Measurements from ENCODE around the gene NCKAP5. TPM values are rescaled to one million over a fixed set of nuclear protein-coding genes. Genes with fewer than 3 reads are reported as not detected.

Gene NCKAP5
- polyA plus RNA-seq, 2 donors = 2.2 to 3.0 TPM

DNA sequence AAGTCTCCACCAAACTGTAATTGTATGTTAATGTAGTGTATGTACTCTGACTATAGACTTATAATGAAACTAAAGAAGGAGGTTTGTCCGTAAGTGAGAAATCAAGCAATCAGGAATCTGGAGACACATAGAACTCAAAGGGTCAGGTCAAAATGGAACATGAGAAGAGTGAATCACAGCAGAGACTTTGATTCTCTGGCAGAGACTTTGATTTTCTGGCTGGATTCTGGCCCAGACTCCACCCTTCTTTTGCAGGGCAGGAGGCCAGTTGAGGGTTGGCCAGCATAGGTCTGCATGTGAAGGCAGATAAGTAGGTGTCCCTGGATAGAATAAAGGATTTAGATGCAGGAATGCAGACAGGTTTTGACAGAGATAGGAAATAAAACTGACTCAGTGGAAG is 11.0 kb upstream of the NCKAP5 start:
- no peaks in the 10 kb centered on the region for H3K27me3 ChIP-seq (ENCODE audit: control insufficient read depth in 1 of 2, insufficient read depth in 2 of 2, low read length in 2 of 2)
- peaks cover 2 to 12% of the 10 kb centered on the region in 2 donors for H3K4me1 ChIP-seq (ENCODE audit: control insufficient read depth in 2 of 2, insufficient read depth in 2 of 2, low read length in 1 of 2)
- H3K36me3 ChIP-seq (ENCODE audit: control insufficient read depth in 2 of 2, insufficient read depth in 2 of 2, low read length in 1 of 2) = no peaks in the 10 kb centered on the region
- H3K9me3 ChIP-seq (ENCODE audit: control insufficient read depth in 2 of 2, insufficient read depth in 1 of 2, low read depth in 1 of 2, low read length in 1 of 2) = no peaks in the 10 kb centered on the region
- no peak overlapping the region for H3K4me3 ChIP-seq (ENCODE audit: low read depth in 1 of 2, low read length in 2 of 2)
- H3K27ac ChIP-seq (ENCODE audit: low read depth in 2 of 2, low read length in 1 of 2) = peak overlapping the region in 1 of 2 donors; percentile 52
- WGBS, 2 donors = 33 to 60% methylated on average over 1 of the region's 1 CpG

DNA sequence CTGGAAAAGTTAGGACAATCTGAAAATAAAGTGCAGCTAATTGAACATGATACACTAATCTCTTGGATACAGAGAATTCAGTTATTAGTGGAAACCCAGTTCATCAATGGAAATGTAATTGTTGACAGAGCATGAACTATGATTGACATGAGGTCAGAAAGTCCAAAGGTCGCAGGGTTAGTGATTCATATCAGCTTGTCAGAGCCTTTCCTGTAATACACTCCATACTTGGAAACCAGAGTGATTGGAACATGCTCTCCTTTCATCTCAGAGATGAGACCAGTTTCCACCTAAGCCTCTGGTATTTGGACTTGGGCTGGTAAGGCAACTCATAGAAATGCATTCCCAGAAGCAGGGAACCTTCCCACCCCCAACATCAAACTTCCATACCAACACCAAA is 8.5 kb upstream of the NCKAP5 start:
- no peaks in the 10 kb centered on the region for H3K36me3 ChIP-seq (ENCODE audit: control insufficient read depth in 2 of 2, insufficient read depth in 2 of 2, low read length in 1 of 2)
- H3K4me1 ChIP-seq (ENCODE audit: control insufficient read depth in 2 of 2, insufficient read depth in 2 of 2, low read length in 1 of 2) = peaks cover 5 to 15% of the 10 kb centered on the region in 2 donors
- 40 to 41% methylated on average over 1 of the region's 1 CpG for WGBS, 2 donors
- no peak overlapping the region for H3K4me3 ChIP-seq (ENCODE audit: low read depth in 1 of 2, low read length in 2 of 2)
- peak overlapping the region in 1 of 2 donors; percentile 58 for H3K27ac ChIP-seq (ENCODE audit: low read depth in 2 of 2, low read length in 1 of 2)
- H3K9me3 ChIP-seq (ENCODE audit: control insufficient read depth in 2 of 2, insufficient read depth in 1 of 2, low read depth in 1 of 2, low read length in 1 of 2) = no peaks in the 10 kb centered on the region
- no peaks in the 10 kb centered on the region for H3K27me3 ChIP-seq (ENCODE audit: control insufficient read depth in 1 of 2, insufficient read depth in 2 of 2, low read length in 2 of 2)

- H3K27me3 ChIP-seq (ENCODE audit: control insufficient read depth in 1 of 2, insufficient read depth in 2 of 2, low read length in 2 of 2) = no peaks in the 10 kb centered on the region
- H3K27ac ChIP-seq (ENCODE audit: low read depth in 2 of 2, low read length in 1 of 2) = no peak overlapping the region
- 61 to 88% methylated on average over 1 of the region's 1 CpG for WGBS, 2 donors
- H3K36me3 ChIP-seq (ENCODE audit: control insufficient read depth in 2 of 2, insufficient read depth in 2 of 2, low read length in 1 of 2) = no peaks in the 10 kb centered on the region
- no peaks in the 10 kb centered on the region for H3K9me3 ChIP-seq (ENCODE audit: control insufficient read depth in 2 of 2, insufficient read depth in 1 of 2, low read depth in 1 of 2, low read length in 1 of 2)
- H3K4me1 ChIP-seq (ENCODE audit: control insufficient read depth in 2 of 2, insufficient read depth in 2 of 2, low read length in 1 of 2) = peaks cover 2 to 12% of the 10 kb centered on the region in 2 donors
- H3K4me3 ChIP-seq (ENCODE audit: low read depth in 1 of 2, low read length in 2 of 2) = no peak overlapping the region
Measured at GRCh38 chr2:133574620-133575019, 6.4 kb upstream of the NCKAP5 start.

DNA sequence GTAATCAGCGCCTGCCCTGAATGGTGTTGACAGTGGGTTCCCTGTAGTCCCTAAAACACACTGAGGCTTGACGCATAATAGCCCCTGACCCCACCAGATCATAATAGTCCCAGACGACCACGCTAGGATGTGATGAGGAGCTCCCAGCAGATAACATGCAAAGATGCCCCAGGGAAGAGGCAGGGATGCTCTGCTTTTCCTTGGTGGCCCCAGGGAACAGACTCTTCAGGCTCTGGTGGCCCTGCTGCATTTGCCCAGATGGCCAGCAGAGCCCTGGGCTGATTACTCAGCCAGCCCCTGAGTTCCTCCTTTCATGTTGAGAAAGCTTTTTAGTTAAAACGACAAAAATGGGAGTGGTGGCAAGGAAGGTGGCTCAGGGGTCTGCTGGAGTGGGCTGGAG is 5.9 kb upstream of the NCKAP5 start:
- Histone ChIP-seq H3K27ac (ENCODE audit: low read depth in 2 of 2, low read length in 1 of 2) (no peak overlapping the region), H3K4me1 (ENCODE audit: control insufficient read depth in 2 of 2, insufficient read depth in 2 of 2, low read length in 1 of 2) (peaks cover 2 to 12% of the 10 kb centered on the region in 2 donors), H3K36me3 (ENCODE audit: control insufficient read depth in 2 of 2, insufficient read depth in 2 of 2, low read length in 1 of 2) (no peaks in the 10 kb centered on the region), H3K4me3 (ENCODE audit: low read depth in 1 of 2, low read length in 2 of 2) (no peak overlapping the region), H3K9me3 (ENCODE audit: control insufficient read depth in 2 of 2, insufficient read depth in 1 of 2, low read depth in 1 of 2, low read length in 1 of 2) (no peaks in the 10 kb centered on the region), H3K27me3 (ENCODE audit: control insufficient read depth in 1 of 2, insufficient read depth in 2 of 2, low read length in 2 of 2) (no peaks in the 10 kb centered on the region)
- WGBS, 2 donors = 79% methylated on average over 5 of the region's 5 CpGs

DNA sequence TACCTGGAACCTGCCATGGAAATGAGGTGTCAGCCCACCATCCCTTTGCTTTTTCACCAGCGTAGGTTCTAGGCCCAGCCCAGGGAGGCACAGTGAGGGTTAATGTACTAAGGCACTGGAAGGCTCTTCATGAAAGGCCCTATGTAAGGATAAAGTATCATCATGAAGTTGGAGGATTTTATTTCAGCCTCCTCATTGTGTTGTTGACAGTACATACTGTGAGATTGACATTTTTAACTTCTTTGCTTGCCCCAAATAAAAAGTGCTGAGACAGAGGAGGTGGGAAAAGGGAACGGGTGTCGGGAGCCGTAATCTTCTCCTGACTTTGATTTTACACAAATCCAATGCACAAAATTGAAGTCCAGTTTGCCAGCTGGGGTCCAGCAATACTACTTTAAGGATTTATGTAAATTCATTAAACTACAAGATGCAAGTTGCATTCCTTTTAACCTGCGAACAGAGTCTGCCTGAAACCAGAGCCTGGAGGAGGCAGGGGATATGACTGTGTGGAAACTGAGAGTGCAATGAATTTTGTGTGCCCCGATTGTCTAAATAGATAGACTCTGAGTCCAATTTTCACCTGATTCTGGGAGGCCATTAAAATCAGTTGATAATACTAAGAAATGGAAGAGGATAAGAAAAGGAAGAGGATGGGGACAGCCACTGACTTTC is 5.4 kb upstream of the NCKAP5 start:
- H3K4me3 ChIP-seq (ENCODE audit: low read depth in 1 of 2, low read length in 2 of 2) = no peak overlapping the region
- no peak overlapping the region for H3K27ac ChIP-seq (ENCODE audit: low read depth in 2 of 2, low read length in 1 of 2)
- peaks cover 2 to 12% of the 10 kb centered on the region in 2 donors for H3K4me1 ChIP-seq (ENCODE audit: control insufficient read depth in 2 of 2, insufficient read depth in 2 of 2, low read length in 1 of 2)
- no peaks in the 10 kb centered on the region for H3K9me3 ChIP-seq (ENCODE audit: control insufficient read depth in 2 of 2, insufficient read depth in 1 of 2, low read depth in 1 of 2, low read length in 1 of 2)
- 94% methylated on average over 6 of the region's 6 CpGs for WGBS, 2 donors
- H3K27me3 ChIP-seq (ENCODE audit: control insufficient read depth in 1 of 2, insufficient read depth in 2 of 2, low read length in 2 of 2) = no peaks in the 10 kb centered on the region
- H3K36me3 ChIP-seq (ENCODE audit: control insufficient read depth in 2 of 2, insufficient read depth in 2 of 2, low read length in 1 of 2) = no peaks in the 10 kb centered on the region

DNA sequence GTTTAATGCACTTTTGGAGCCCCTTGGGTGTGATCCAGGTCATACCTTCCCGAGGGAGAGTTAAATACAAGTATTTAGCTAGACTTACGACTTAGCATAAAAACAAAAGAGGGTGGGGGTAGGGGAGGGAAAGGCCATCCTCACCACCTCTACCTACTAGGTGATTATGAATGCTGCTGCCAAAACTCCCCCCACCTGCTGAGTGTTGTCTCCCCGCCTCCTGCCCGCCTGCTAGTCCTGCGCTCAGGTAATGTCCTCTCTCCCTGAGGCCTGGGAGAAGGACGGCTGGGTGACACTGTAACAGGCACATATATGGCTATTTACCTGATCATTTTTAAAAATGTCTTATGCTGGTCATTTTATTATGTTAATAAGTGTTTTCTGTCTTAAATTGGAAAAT is 3.0 kb upstream of the NCKAP5 start:
- 87 to 93% methylated on average over 6 of the region's 6 CpGs for WGBS, 2 donors
- Histone ChIP-seq H3K27me3 (ENCODE audit: control insufficient read depth in 1 of 2, insufficient read depth in 2 of 2, low read length in 2 of 2) (no peaks in the 10 kb centered on the region), H3K9me3 (ENCODE audit: control insufficient read depth in 2 of 2, insufficient read depth in 1 of 2, low read depth in 1 of 2, low read length in 1 of 2) (no peaks in the 10 kb centered on the region), H3K4me3 (ENCODE audit: low read depth in 1 of 2, low read length in 2 of 2) (no peak overlapping the region), H3K36me3 (ENCODE audit: control insufficient read depth in 2 of 2, insufficient read depth in 2 of 2, low read length in 1 of 2) (no peaks in the 10 kb centered on the region), H3K27ac (ENCODE audit: low read depth in 2 of 2, low read length in 1 of 2) (no peak overlapping the region), H3K4me1 (ENCODE audit: control insufficient read depth in 2 of 2, insufficient read depth in 2 of 2, low read length in 1 of 2) (peaks cover 2 to 9% of the 10 kb centered on the region in 2 donors)

GRCh38 chr2:133570542-133570941 is 2.3 kb upstream of the NCKAP5 start:
- 58 to 65% methylated on average over 5 of the region's 5 CpGs for WGBS, 2 donors
- H3K36me3 ChIP-seq (ENCODE audit: control insufficient read depth in 2 of 2, insufficient read depth in 2 of 2, low read length in 1 of 2) = no peaks in the 10 kb centered on the region
- H3K9me3 ChIP-seq (ENCODE audit: control insufficient read depth in 2 of 2, insufficient read depth in 1 of 2, low read depth in 1 of 2, low read length in 1 of 2) = no peaks in the 10 kb centered on the region
- no peaks in the 10 kb centered on the region for H3K27me3 ChIP-seq (ENCODE audit: control insufficient read depth in 1 of 2, insufficient read depth in 2 of 2, low read length in 2 of 2)
- peak overlapping the region in 1 of 2 donors; percentile 26 for H3K27ac ChIP-seq (ENCODE audit: low read depth in 2 of 2, low read length in 1 of 2)
- H3K4me1 ChIP-seq (ENCODE audit: control insufficient read depth in 2 of 2, insufficient read depth in 2 of 2, low read length in 1 of 2) = peaks cover 2 to 6% of the 10 kb centered on the region in 2 donors
- no peak overlapping the region for H3K4me3 ChIP-seq (ENCODE audit: low read depth in 1 of 2, low read length in 2 of 2)

DNA sequence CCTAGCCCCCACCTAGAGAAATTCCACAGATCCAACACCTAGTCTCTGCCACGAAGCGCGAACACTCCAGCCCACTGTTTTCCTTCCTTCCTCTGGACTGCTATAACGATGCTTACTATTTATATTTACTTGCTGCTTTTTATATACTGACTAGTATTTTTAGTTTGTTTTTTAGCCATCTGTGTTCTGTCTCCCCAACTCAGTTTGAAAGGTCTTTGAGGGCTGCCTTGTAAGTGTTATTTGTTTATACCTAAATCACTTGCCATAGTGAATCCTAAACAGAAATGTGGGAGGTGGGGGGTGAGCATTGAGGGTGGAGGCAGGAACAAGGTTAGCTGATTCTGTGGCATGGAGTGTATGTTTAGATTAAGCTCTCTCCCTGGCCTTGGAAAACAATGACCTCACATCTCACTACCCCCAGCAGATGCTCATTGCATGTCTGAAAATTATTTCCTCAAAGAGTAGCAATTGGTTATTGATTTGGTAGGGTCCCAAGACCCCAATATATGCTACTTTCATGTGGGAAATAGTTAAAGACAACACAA is 1.1 kb upstream of the NCKAP5 start:
- Histone ChIP-seq H3K9me3 (ENCODE audit: control insufficient read depth in 2 of 2, insufficient read depth in 1 of 2, low read depth in 1 of 2, low read length in 1 of 2) (no peaks in the 10 kb centered on the region), H3K4me3 (ENCODE audit: low read depth in 1 of 2, low read length in 2 of 2) (no peak overlapping the region), H3K27ac (ENCODE audit: low read depth in 2 of 2, low read length in 1 of 2) (no peak overlapping the region), H3K27me3 (ENCODE audit: control insufficient read depth in 1 of 2, insufficient read depth in 2 of 2, low read length in 2 of 2) (no peaks in the 10 kb centered on the region), H3K4me1 (ENCODE audit: control insufficient read depth in 2 of 2, insufficient read depth in 2 of 2, low read length in 1 of 2) (peaks cover 2% of the 10 kb centered on the region in 2 donors), H3K36me3 (ENCODE audit: control insufficient read depth in 2 of 2, insufficient read depth in 2 of 2, low read length in 1 of 2) (no peaks in the 10 kb centered on the region)
- 73 to 75% methylated on average over 4 of the region's 4 CpGs for WGBS, 2 donors

DNA sequence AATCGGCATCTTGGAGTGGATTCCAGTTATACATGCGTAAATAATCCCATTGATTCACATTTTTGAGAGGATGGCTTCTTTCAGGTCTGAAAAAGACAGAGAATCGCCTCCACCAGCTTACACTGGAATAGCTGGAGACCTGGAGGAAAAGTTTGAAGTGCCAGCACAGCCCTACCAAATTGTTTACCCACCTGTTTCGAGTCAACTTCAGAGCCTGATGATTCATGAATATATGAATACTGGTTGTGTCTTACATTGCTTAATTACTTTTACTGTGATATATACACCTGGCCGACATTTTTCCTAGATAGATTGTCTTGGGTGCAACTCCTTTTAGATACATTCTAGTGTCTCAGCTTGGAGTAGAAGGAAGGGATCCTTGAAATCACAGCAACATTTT is 335 bp upstream of the NCKAP5 start:
- peaks cover 0 to 2% of the 10 kb centered on the region in 2 donors for H3K4me1 ChIP-seq (ENCODE audit: control insufficient read depth in 2 of 2, insufficient read depth in 2 of 2, low read length in 1 of 2)
- H3K4me3 ChIP-seq (ENCODE audit: low read depth in 1 of 2, low read length in 2 of 2) = peak overlapping the region in 1 of 2 donors; percentile 37
- H3K36me3 ChIP-seq (ENCODE audit: control insufficient read depth in 2 of 2, insufficient read depth in 2 of 2, low read length in 1 of 2) = no peaks in the 10 kb centered on the region
- 26 to 41% methylated on average over 5 of the region's 5 CpGs for WGBS, 2 donors
- no peaks in the 10 kb centered on the region for H3K27me3 ChIP-seq (ENCODE audit: control insufficient read depth in 1 of 2, insufficient read depth in 2 of 2, low read length in 2 of 2)
- peak overlapping the region; percentile 19 to 27 for H3K27ac ChIP-seq (ENCODE audit: low read depth in 2 of 2, low read length in 1 of 2)
- no peaks in the 10 kb centered on the region for H3K9me3 ChIP-seq (ENCODE audit: control insufficient read depth in 2 of 2, insufficient read depth in 1 of 2, low read depth in 1 of 2, low read length in 1 of 2)

DNA sequence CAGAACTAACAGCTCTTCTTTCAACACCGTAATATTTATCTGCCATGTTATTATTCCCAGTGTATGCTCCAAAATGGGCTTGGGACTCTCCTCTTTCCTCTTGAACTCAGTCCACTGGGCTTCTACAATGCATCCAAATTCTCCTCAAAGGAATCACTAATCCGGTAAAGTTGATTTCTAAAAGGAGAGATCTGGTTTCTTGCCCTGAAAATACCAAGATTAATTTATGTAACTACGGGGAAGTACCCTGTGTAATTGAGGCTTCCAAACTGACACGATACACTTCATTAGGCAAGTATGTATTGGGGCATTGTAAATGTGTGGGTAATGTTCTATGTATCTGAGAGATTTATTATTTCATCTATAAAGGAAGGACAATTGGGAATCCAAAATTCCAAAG is 5.7 kb downstream of the NCKAP5 start:
- Histone ChIP-seq H3K4me1 (ENCODE audit: control insufficient read depth in 2 of 2, insufficient read depth in 2 of 2, low read length in 1 of 2) (no peaks in the 10 kb centered on the region), H3K27me3 (ENCODE audit: control insufficient read depth in 1 of 2, insufficient read depth in 2 of 2, low read length in 2 of 2) (no peaks in the 10 kb centered on the region), H3K27ac (ENCODE audit: low read depth in 2 of 2, low read length in 1 of 2) (no peak overlapping the region), H3K9me3 (ENCODE audit: control insufficient read depth in 2 of 2, insufficient read depth in 1 of 2, low read depth in 1 of 2, low read length in 1 of 2) (no peaks in the 10 kb centered on the region), H3K4me3 (ENCODE audit: low read depth in 1 of 2, low read length in 2 of 2) (no peak overlapping the region), H3K36me3 (ENCODE audit: control insufficient read depth in 2 of 2, insufficient read depth in 2 of 2, low read length in 1 of 2) (peaks cover 0 to 2% of the 10 kb centered on the region in 2 donors)
- 59 to 74% methylated on average over 4 of the region's 4 CpGs for WGBS, 2 donors

All from esophagus (tissue), 2 donors.